OCI-LY7 (cell line): ENCODE measurements around the gene SGPL1. TPM values are rescaled to one million over a fixed set of nuclear protein-coding genes. Genes with fewer than 3 reads are reported as not detected.

ENCODE experiments used
- BruUV-seq: library from RNA; stranded (reverse); fragments of 400-500 nt; replicated peaks from 2 replicates; lab custom pipeline; 2021; lab: Mats Ljungman, UMichigan
- CTCF ChIA-PET: fragments of 300-600 bp; sonication (Branson Sonifier 250); formaldehyde crosslinking; loops from one replicate; lab custom pipeline; 2022; ENCODE audit warnings: antibody characterized with exemption; ENCODE audit not compliant: unreplicated experiment; lab: Charles Lee
- POLR2A ChIA-PET: fragments of 300-600 bp; sonication (Branson Sonifier 250); formaldehyde crosslinking; loops from one replicate; lab custom pipeline; 2022; ENCODE audit warnings: antibody characterized with exemption; lab: Charles Lee
- DNase-seq: peaks from one replicate; pipeline ENCODE4 v3.0.0-alpha.2; 2015; ENCODE audit warnings: low spot score
- H2AFZ ChIP-seq: fragments of 200-600 bp; sonication (generic), shearing (Covaris generic); 2 replicates; pipeline ENCODE4 v1.6.1; 2014; ENCODE audit warnings: mild to moderate bottlenecking, antibody characterized with exemption, low read length, moderate library complexity
- H3K27ac ChIP-seq: fragments of 200-600 bp; sonication (generic); 2 replicates; pipeline ENCODE4 v1.5.1; 2014; ENCODE audit warnings: mixed run types, low read depth, mild to moderate bottlenecking, moderate library complexity, low read length, inconsistent platforms; ENCODE audit not compliant: poor library complexity, severe bottlenecking
- H3K36me3 ChIP-seq: fragments of 200-600 bp; sonication (generic); 2 replicates; pipeline ENCODE4 v1.6.1; 2014; ENCODE audit warnings: mild to moderate bottlenecking, antibody characterized with exemption, low read length, moderate library complexity, mixed read lengths; ENCODE audit not compliant: insufficient read depth
- H3K4me1 ChIP-seq: fragments of 200-600 bp; sonication (generic); 2 replicates; pipeline ENCODE4 v1.5.1; 2014; ENCODE audit warnings: mild to moderate bottlenecking, low read length; ENCODE audit not compliant: insufficient read depth, poor library complexity, severe bottlenecking
- H3K4me2 ChIP-seq: fragments of 200-600 bp; sonication (generic); 2 replicates; pipeline ENCODE4 v1.6.1; 2014; ENCODE audit warnings: mild to moderate bottlenecking, low read length
- H3K4me3 ChIP-seq: fragments of 200-600 bp; sonication (generic); 2 replicates; pipeline ENCODE4 v1.5.1; 2014; ENCODE audit warnings: mild to moderate bottlenecking, low read depth, low read length; ENCODE audit not compliant: poor library complexity, severe bottlenecking
- H3K79me2 ChIP-seq: fragments of 200-600 bp; sonication (generic); 2 replicates; pipeline ENCODE4 v1.6.1; 2016; ENCODE audit warnings: low read depth, mild to moderate bottlenecking, low read length, moderate library complexity, mixed read lengths; ENCODE audit not compliant: insufficient read depth
- H3K9me2 ChIP-seq: fragments of 200-600 bp; sonication (generic); 2 replicates; pipeline ENCODE4 v1.6.1; 2016; ENCODE audit warnings: mild to moderate bottlenecking, low read length, mixed read lengths; ENCODE audit not compliant: insufficient read depth
- H3K9me3 ChIP-seq: fragments of 200-600 bp; sonication (generic); 2 replicates; pipeline ENCODE4 v1.6.1; 2014; ENCODE audit warnings: mild to moderate bottlenecking, mixed run types, low read length, mixed read lengths
- H4K20me1 ChIP-seq: fragments of 200-600 bp; sonication (generic); 2 replicates; pipeline ENCODE4 v1.6.1; 2014; ENCODE audit warnings: mild to moderate bottlenecking, antibody characterized with exemption, low read length, moderate library complexity, mixed read lengths; ENCODE audit not compliant: insufficient read depth
- CTCF ChIP-seq: fragments of 200-600 bp; sonication (generic); conservative IDR thresholded peaks from 2 replicates; pipeline ENCODE4 v1.5.1; 2014; ENCODE audit warnings: mild to moderate bottlenecking, antibody characterized with exemption, low read length, moderate library complexity, mixed read lengths
- EZH2phosphoT487 ChIP-seq: fragments of 200-600 bp; sonication (generic); IDR thresholded peaks from 2 replicates; pipeline ENCODE4 v1.6.1; 2018; ENCODE audit warnings: low read depth, borderline replicate concordance, mild to moderate bottlenecking, mixed run types, antibody characterized with exemption, low read length, moderate library complexity, mixed read lengths
- intact Hi-C: fragments of 100-400 bp; cut with micrococcal nuclease; formaldehyde crosslinking; loops from one replicate; pipeline ENCODE4 v1.10.0; 2022; ENCODE audit not compliant: unreplicated experiment
- total RNA-seq, 2 experiments: library from RNA; depleted of rRNA in 1 of 2; stranded (reverse); fragments of >200 nt in 1 of 2; shearing (Covaris generic) in 1 of 2; gene quantifications; 2 replicates each; pipeline ENCODE4 v1.2.3, GENCODE V29; 2014 to 2022

SGPL1 gene
- total RNA-seq, 2 experiments from 2014 or later: 11.7 to 25.1 TPM

GRCh38 chr10:70890917-70891431 is 75.2 kb downstream of the SGPL1 start:
- DNase-seq: no peak
- Histone ChIP-seq H2AFZ (no peak overlapping the region), H3K4me1 (peaks cover 5% of the 10 kb centered on the region), H3K36me3 (no peaks in the 10 kb centered on the region), H3K4me3 (no peak overlapping the region), H3K9me2 (no peaks in the 10 kb centered on the region), H3K9me3 (no peaks in the 10 kb centered on the region), H3K4me2 (no peak overlapping the region), H4K20me1 (no peaks in the 10 kb centered on the region), H3K27ac (no peak overlapping the region), H3K79me2 (no peaks in the 10 kb centered on the region)
- CTCF ChIA-PET: no interaction called here
- intact Hi-C loops: no loop called here
- TF ChIP-seq EZH2phosphoT487 (no peak), CTCF (no peak)
- no TSS peak for BruUV-seq
- POLR2A ChIA-PET: no interaction called here

DNA sequence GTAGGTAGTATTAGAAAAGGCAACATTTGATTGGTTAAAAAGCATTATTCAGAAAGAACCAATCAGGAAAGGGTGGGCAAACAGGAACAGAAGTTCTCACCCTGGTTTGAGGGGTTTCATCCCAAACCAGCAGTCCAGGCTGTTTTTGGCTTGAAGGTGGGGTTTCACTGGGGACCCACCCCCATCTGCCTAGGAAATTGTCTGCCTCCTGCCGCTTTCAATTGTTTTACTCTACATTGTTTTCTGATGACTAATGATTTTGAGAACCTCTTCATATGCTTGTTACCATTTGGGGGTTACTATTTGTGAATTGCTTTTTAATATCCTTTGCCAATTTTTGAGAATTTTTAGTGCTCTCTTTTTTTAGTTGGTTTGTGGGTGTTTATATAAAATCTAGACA is 75.9 kb downstream of the SGPL1 start:
- Histone ChIP-seq H3K79me2 (no peaks in the 10 kb centered on the region), H3K36me3 (no peaks in the 10 kb centered on the region), H2AFZ (no peak overlapping the region), H4K20me1 (no peaks in the 10 kb centered on the region), H3K4me3 (no peak overlapping the region), H3K4me1 (peaks cover 5% of the 10 kb centered on the region), H3K4me2 (no peak overlapping the region), H3K9me2 (no peaks in the 10 kb centered on the region), H3K27ac (no peak overlapping the region), H3K9me3 (no peaks in the 10 kb centered on the region)
- no peak for DNase-seq
- no TSS peak for BruUV-seq
- POLR2A ChIA-PET: no interaction called here
- intact Hi-C loops: no loop called here
- CTCF ChIA-PET: no interaction called here
- TF ChIP-seq CTCF (no peak), EZH2phosphoT487 (no peak)

GRCh38 chr10:70892631-70893030 is 76.9 kb downstream of the SGPL1 start:
- BruUV-seq: no TSS peak
- H3K79me2 ChIP-seq: no peaks in the 10 kb centered on the region
- ChIA-PET CTCF (no interaction called here), POLR2A (no interaction called here)
- no peak for TF ChIP-seq EZH2phosphoT487
- TF ChIP-seq CTCF: no peak
- H3K4me1 ChIP-seq: peaks cover 5% of the 10 kb centered on the region
- H3K9me3 ChIP-seq: no peaks in the 10 kb centered on the region
- H3K36me3 ChIP-seq: no peaks in the 10 kb centered on the region
- intact Hi-C loops: no loop called here
- H3K9me2 ChIP-seq: no peaks in the 10 kb centered on the region
- no peak overlapping the region for H3K4me2 ChIP-seq
- no peak overlapping the region for H2AFZ ChIP-seq
- H3K4me3 ChIP-seq: no peak overlapping the region
- H4K20me1 ChIP-seq: no peaks in the 10 kb centered on the region
- no peak overlapping the region for H3K27ac ChIP-seq
- DNase-seq: no peak
